A549 (cell line): ENCODE results near the gene ZNF71. TPM values are rescaled to one million over a fixed set of nuclear protein-coding genes. Genes with fewer than 3 reads are reported as not detected.

Experiments used
- ATAC-seq, 2 experiments: fragments of 200-7000 bp in 1 of 2; fragments of >200 bp in 1 of 2; cut with Nextera tagmentation in 1 of 2; cut with Tn5 transposase in 1 of 2; 3 replicates each; pipeline versions ENCODE4 v1.8.0 to v1.9.1; 2018 to 2020; ENCODE audit warnings: mild to moderate bottlenecking in 1 of 2, moderate library complexity in 1 of 2
- CTCF ChIA-PET: fragments of 300-600 bp; sonication (Branson Sonifier 250); formaldehyde crosslinking; extraction: SDS; loops from one replicate; lab custom pipeline; 2021; ENCODE audit warnings: antibody characterized with exemption, inconsistent platforms; lab: Yijun Ruan, JAX
- POLR2A ChIA-PET: fragments of 350-600 bp; formaldehyde crosslinking; extraction: SDS; loops from one replicate; lab custom pipeline; 2021; ENCODE audit warnings: antibody characterized with exemption, inconsistent platforms; lab: Yijun Ruan, JAX
- DNase-seq, 2 experiments: peaks; one replicate each; pipeline versions ENCODE4 v3.0.0 to v3.0.0-alpha.2; 2011 to 2016; ENCODE audit warnings: low read depth in 1 of 2, low spot score in 1 of 2
- FAIRE-seq: peaks from 2 replicates; lab custom pipeline; 2011; peaks lifted over from hg19 to GRCh38; lab: Jason Lieb, UNC
- H3K27ac ChIP-seq, 2 experiments: fragments of >200 bp; sonication (Bioruptor Twin); formaldehyde crosslinking; 3 replicates each; pipeline ENCODE4 v1.5.1; 2016 to 2017
- H3K4me1 ChIP-seq: fragments of >200 bp; sonication (Bioruptor Twin); formaldehyde crosslinking; 3 replicates; pipeline ENCODE4 v1.6.1; 2016
- H3K4me2 ChIP-seq: fragments of >200 bp; sonication (Bioruptor Twin); formaldehyde crosslinking; 3 replicates; pipeline ENCODE4 v1.6.1; 2016
- H3K4me3 ChIP-seq: fragments of >200 bp; sonication (Bioruptor Twin); formaldehyde crosslinking; 3 replicates; pipeline ENCODE4 v1.5.1; 2016
- H3K9me3 ChIP-seq: fragments of >200 bp; sonication (Bioruptor Twin); formaldehyde crosslinking; 3 replicates; pipeline ENCODE4 v1.6.1; 2016
- BHLHE40 ChIP-seq: IDR thresholded peaks from 2 replicates; pipeline ENCODE4 v1.6.1; 2012; ENCODE audit warnings: low read depth, low read length, inconsistent platforms
- CBX2 ChIP-seq: fragments of 200-600 bp; sonication (generic); IDR thresholded peaks from 2 replicates; pipeline ENCODE4 v1.6.1; 2016; ENCODE audit warnings: low read depth, mild to moderate bottlenecking, borderline replicate concordance
- CBX8 ChIP-seq: fragments of 200-600 bp; sonication (generic); IDR thresholded peaks from 2 replicates; pipeline ENCODE4 v1.6.1; 2016
- CHD4 ChIP-seq: fragments of 200-600 bp; sonication (generic); IDR thresholded peaks from 2 replicates; pipeline ENCODE4 v1.6.1; 2016; ENCODE audit warnings: antibody characterized with exemption, mild to moderate bottlenecking, borderline replicate concordance
- EHF ChIP-seq: fragments of 250-450 bp; sonication (Bioruptor Pico); IDR thresholded peaks from 2 replicates; pipeline ENCODE4 v1.5.0; 2020; ENCODE audit warnings: mild to moderate bottlenecking
- ELK1 ChIP-seq: fragments of 150-350 bp; IDR thresholded peaks from 2 replicates; pipeline ENCODE4 v1.6.1; 2014; ENCODE audit warnings: low read depth, mild to moderate bottlenecking, low read length
- EP300 ChIP-seq, 2 experiments: fragments of >200 bp; sonication (Bioruptor Twin); formaldehyde crosslinking; IDR thresholded peaks; 2 replicates in 1 of 2; 3 replicates in 1 of 2; pipeline ENCODE4 v1.6.1; 2016 to 2017
- ESRRA ChIP-seq: fragments of 150-350 bp; IDR thresholded peaks from 2 replicates; pipeline ENCODE4 v1.6.1; 2014; ENCODE audit warnings: mild to moderate bottlenecking, low read length, borderline replicate concordance
- HEYL ChIP-seq: fragments of 250-450 bp; sonication (Bioruptor Pico); IDR thresholded peaks from 2 replicates; pipeline ENCODE4 v1.8.0; 2021; ENCODE audit warnings: mild to moderate bottlenecking, moderate library complexity
- HOXB13 ChIP-seq: fragments of 250-450 bp; sonication (Bioruptor Pico); IDR thresholded peaks from 2 replicates; pipeline ENCODE4 v1.5.0; 2020; ENCODE audit warnings: low read depth, mild to moderate bottlenecking, moderate library complexity
- JUN ChIP-seq, 2 experiments: fragments of >200 bp; sonication (Bioruptor Twin); formaldehyde crosslinking; IDR thresholded peaks; 2 replicates in 1 of 2; 3 replicates in 1 of 2; pipeline ENCODE4 v1.6.1; 2016 to 2017
- JUNB ChIP-seq: fragments of >200 bp; sonication (Bioruptor Twin); formaldehyde crosslinking; IDR thresholded peaks from 2 replicates; pipeline ENCODE4 v1.6.1; 2016
- KDM5A ChIP-seq: fragments of 200-600 bp; sonication (generic); IDR thresholded peaks from 2 replicates; pipeline ENCODE4 v1.6.1; 2016; ENCODE audit warnings: antibody characterized with exemption, mild to moderate bottlenecking
- MYC ChIP-seq: IDR thresholded peaks from 2 replicates; pipeline ENCODE4 v1.6.1; 2012; ENCODE audit warnings: mild to moderate bottlenecking, inconsistent platforms, low read length, improper control_type of control experiment, borderline replicate concordance
- POLR2AphosphoS2 ChIP-seq: conservative IDR thresholded peaks from 2 replicates; pipeline ENCODE4 v1.6.1; 2012; ENCODE audit warnings: low read length, improper control_type of control experiment, inconsistent platforms
- RAD21 ChIP-seq, 2 experiments: fragments of >200 bp in 1 of 2; sonication (Bioruptor Twin) in 1 of 2; formaldehyde crosslinking in 1 of 2; IDR thresholded peaks in 1 of 2; conservative IDR thresholded peaks in 1 of 2; 2 replicates in 1 of 2; 3 replicates in 1 of 2; pipeline ENCODE4 v1.6.1; 2012 to 2018; ENCODE audit warnings: inconsistent platforms in 1 of 2
- RARB ChIP-seq: fragments of 250-450 bp; sonication (Bioruptor Pico); IDR thresholded peaks from 2 replicates; pipeline ENCODE4 v1.8.0; 2021; ENCODE audit warnings: mild to moderate bottlenecking, moderate library complexity
- RCOR1 ChIP-seq: fragments of 150-350 bp; IDR thresholded peaks from 2 replicates; pipeline ENCODE4 v1.6.1; 2014; ENCODE audit warnings: antibody characterized with exemption, low read length, low read depth
- SMC3 ChIP-seq: fragments of >200 bp; sonication (Bioruptor Twin); formaldehyde crosslinking; IDR thresholded peaks from 3 replicates; pipeline ENCODE4 v1.6.1; 2018; ENCODE audit warnings: inconsistent platforms
- SREBF2 ChIP-seq: fragments of 450-650 bp; IDR thresholded peaks from 2 replicates; pipeline ENCODE4 v1.6.1; 2014; ENCODE audit warnings: mild to moderate bottlenecking, moderate library complexity
- TFCP2L1 ChIP-seq: fragments of 250-450 bp; sonication (Bioruptor Pico); IDR thresholded peaks from 2 replicates; pipeline ENCODE4 v1.5.0; 2021; ENCODE audit warnings: mild to moderate bottlenecking
- ZNF302 ChIP-seq: fragments of 250-450 bp; sonication (Bioruptor Pico); IDR thresholded peaks from 2 replicates; pipeline ENCODE4 v1.9.0; 2021; ENCODE audit warnings: inconsistent platforms, mild to moderate bottlenecking, moderate library complexity
- WGBS: methylation state at CpG from one replicate; pipeline ENCODE4 v1.1.6; 2017; ENCODE audit errors: missing lambda C conversion rate; 5-methylcytosine and 5-hydroxymethylcytosine counted together
- polyA plus RNA-seq, 4 experiments: library from polyadenylated mRNA; depleted of rRNA in 3 of 4; stranded (reverse); fragments of >200 nt; fragmentation: RNase III in 1 of 4; extraction: RNeasy Plus Mini Kit Qiagen cat#74134 plus additional on column Dnase treatment in 1 of 4; gene quantifications; 2 replicates in 3 of 4; 3 replicates in 1 of 4; pipeline ENCODE4 v1.2.3, GENCODE V29; 2011 to 2017
- TF ChIP-seq, protein P1 (sequence below): fragments of >200 bp; sonication (Bioruptor Twin); formaldehyde crosslinking; IDR thresholded peaks from 3 replicates; pipeline ENCODE4 v1.5.1; 2016
- TF ChIP-seq, protein P2 (sequence below): fragments of 250-450 bp; sonication (Bioruptor Pico); IDR thresholded peaks from 2 replicates; pipeline ENCODE4 v1.5.0; 2020; ENCODE audit warnings: low read depth, mild to moderate bottlenecking, moderate library complexity
- TF ChIP-seq, protein P3 (sequence below): IDR thresholded peaks from 2 replicates; pipeline ENCODE4 v1.6.1; 2012

ZNF71 gene
- polyA plus RNA-seq, 2 of the 4 experiments (the other 2 are of a cell fraction) = 6.8 to 8.1 TPM

DNA sequence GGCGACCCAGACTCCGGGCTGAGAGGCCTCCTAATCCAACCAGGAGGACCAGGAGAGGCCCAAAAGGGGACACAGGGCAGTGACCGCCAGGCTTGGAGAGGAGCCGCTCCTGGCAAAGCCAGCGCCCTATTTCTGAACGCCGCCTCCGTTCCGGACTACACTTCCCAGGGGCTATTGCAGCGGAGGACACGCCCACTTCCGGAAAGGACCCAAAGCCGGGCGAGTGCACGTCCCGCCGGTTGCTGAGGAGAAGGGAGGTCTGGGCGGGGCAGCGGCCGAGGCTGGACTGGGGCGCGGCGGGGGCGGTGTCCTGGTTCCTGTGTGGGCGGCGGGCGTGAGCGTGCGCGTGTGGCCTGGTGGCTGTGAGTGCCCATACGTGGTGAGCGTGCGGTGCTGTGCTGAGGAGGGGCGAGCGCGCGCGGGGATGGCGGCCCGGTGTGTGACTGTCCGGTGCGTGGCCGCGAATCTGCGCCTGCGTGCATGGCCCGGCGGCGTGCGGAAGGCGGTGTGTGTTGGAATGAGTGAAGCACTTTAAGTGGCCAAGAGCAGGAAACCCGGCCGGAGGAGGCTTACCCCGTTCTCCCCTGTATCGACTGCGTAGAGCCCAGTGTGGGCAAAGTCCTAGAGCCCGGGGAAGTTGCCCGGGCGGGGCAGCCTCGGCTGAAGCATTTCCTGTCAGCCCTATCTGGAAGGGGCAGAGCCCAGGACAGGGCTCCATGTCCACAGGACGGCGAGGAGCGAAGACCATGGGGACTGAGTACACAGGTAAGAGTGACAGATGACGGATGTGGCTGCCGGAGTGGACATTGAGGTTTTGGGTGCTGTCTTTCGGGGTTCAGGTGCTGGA, 27.6 kb upstream of the ZNF71 start, which contains the start of gene ZNF470 (continued):
- no peak for TF ChIP-seq JUNB
- no peak for TF ChIP-seq ZNF302 (CRISPR knock-in tag)
- TF ChIP-seq ESRRA = no peak
- TF ChIP-seq SREBF2 = no peak
- no peak for TF ChIP-seq MYC
- no peak for TF ChIP-seq KDM5A
- no peak for TF ChIP-seq CBX8
- TF ChIP-seq JUN (IDR thresholded peaks at IDR 0.05) = peak in 1 of 2 experiments; percentile 46; a peak in 2 of 5 replicates
- TF ChIP-seq POLR2AphosphoS2 = no peak
- no peak for TF ChIP-seq RCOR1
- no peak for TF ChIP-seq EP300 (IDR thresholded peaks at IDR 0.05)
- TF ChIP-seq ELK1 = no peak
- TF ChIP-seq CBX2 = no peak

DNA sequence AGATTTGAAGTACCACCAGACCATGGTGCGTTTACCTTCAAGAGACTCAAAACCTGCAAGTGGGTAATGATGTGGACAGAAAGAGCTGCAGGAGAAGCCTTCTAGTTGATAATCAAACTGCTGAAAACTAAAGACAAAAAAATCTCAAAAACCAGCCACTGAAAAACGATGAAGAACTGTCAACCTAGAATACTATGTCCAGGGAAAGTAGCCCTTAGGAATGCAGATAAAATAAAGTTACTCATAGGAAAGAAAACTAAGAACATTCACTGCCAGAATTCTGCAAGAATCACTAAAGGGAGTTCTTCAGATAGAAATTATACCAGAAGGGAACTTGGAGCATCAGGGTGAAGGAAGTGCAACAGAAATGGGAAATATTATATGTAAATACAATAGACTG, 22.5 kb upstream of the ZNF71 start:
- POLR2A ChIA-PET = no interaction called here
- no peak overlapping the region for H3K27ac ChIP-seq
- peaks cover 98% of the 10 kb centered on the region for H3K9me3 ChIP-seq
- H3K4me2 ChIP-seq = no peak overlapping the region
- ATAC-seq (no peak), DNase-seq (no peak), FAIRE-seq (no peak)
- H3K4me1 ChIP-seq = no peaks in the 10 kb centered on the region
- H3K4me3 ChIP-seq = no peak overlapping the region
- WGBS = 41% methylated on average over 2 of the region's 2 CpGs
- CTCF ChIA-PET = interaction anchor here (0.6 kb wide), 1 partner anchor 86 kb away, joined by 3 read pairs; no protein-coding TSS in a partner anchor
- TF ChIP-seq CBX8 = no peak
- TF ChIP-seq, protein P1, sequence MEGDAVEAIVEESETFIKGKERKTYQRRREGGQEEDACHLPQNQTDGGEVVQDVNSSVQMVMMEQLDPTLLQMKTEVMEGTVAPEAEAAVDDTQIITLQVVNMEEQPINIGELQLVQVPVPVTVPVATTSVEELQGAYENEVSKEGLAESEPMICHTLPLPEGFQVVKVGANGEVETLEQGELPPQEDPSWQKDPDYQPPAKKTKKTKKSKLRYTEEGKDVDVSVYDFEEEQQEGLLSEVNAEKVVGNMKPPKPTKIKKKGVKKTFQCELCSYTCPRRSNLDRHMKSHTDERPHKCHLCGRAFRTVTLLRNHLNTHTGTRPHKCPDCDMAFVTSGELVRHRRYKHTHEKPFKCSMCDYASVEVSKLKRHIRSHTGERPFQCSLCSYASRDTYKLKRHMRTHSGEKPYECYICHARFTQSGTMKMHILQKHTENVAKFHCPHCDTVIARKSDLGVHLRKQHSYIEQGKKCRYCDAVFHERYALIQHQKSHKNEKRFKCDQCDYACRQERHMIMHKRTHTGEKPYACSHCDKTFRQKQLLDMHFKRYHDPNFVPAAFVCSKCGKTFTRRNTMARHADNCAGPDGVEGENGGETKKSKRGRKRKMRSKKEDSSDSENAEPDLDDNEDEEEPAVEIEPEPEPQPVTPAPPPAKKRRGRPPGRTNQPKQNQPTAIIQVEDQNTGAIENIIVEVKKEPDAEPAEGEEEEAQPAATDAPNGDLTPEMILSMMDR = no peak
- no peak for TF ChIP-seq POLR2AphosphoS2
- no peak for TF ChIP-seq CHD4
- no peak for TF ChIP-seq EHF (CRISPR knock-in tag)
- TF ChIP-seq, protein P2, sequence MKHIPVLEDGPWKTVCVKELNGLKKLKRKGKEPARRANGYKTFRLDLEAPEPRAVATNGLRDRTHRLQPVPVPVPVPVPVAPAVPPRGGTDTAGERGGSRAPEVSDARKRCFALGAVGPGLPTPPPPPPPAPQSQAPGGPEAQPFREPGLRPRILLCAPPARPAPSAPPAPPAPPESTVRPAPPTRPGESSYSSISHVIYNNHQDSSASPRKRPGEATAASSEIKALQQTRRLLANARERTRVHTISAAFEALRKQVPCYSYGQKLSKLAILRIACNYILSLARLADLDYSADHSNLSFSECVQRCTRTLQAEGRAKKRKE (CRISPR knock-in tag) = no peak
- no peak for TF ChIP-seq BHLHE40
- TF ChIP-seq HEYL (CRISPR knock-in tag) = no peak
- no peak for TF ChIP-seq JUN (IDR thresholded peaks at IDR 0.05)
- TF ChIP-seq TFCP2L1 (CRISPR knock-in tag) = no peak
- TF ChIP-seq SMC3 = no peak
- TF ChIP-seq, protein P3, sequence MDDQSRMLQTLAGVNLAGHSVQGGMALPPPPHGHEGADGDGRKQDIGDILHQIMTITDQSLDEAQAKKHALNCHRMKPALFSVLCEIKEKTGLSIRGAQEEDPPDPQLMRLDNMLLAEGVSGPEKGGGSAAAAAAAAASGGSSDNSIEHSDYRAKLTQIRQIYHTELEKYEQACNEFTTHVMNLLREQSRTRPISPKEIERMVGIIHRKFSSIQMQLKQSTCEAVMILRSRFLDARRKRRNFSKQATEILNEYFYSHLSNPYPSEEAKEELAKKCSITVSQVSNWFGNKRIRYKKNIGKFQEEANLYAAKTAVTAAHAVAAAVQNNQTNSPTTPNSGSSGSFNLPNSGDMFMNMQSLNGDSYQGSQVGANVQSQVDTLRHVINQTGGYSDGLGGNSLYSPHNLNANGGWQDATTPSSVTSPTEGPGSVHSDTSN = no peak
- TF ChIP-seq HOXB13 (CRISPR knock-in tag) = no peak
- TF ChIP-seq RARB = no peak
- TF ChIP-seq RAD21 (conservative IDR thresholded peaks at IDR 0.05 in 1 of 2, IDR thresholded peaks at IDR 0.05 in 1 of 2) = no peak
- TF ChIP-seq CBX2 = no peak
- no peak for TF ChIP-seq ELK1
